T-helper 2 cell treated with Interferon-gamma antibody and Interleukin-4, amounts not matched to agents 5 μg/mL and 100 μg/mL, for 36 hours (primary cell): Measurements from ENCODE around the gene CAT.
A peak's percentile ranks its signal among the peaks of the same experiment; 100 is the strongest.

Experiments used
- DNase-seq: peaks from one replicate; pipeline ENCODE4 v3.0.0; 2021; ENCODE audit warnings: low spot score
- H3K27ac Mint-ChIP-seq: one replicate; pipeline ENCODE4 v1.8.0; 2021; ENCODE audit warnings: mild to moderate bottlenecking, mixed read lengths
- H3K27me3 Mint-ChIP-seq: one replicate; pipeline ENCODE4 v1.8.0; 2021; ENCODE audit warnings: low read depth, mixed read lengths
- H3K36me3 Mint-ChIP-seq: one replicate; pipeline ENCODE4 v1.8.0; 2021; ENCODE audit warnings: low read depth, mixed read lengths
- H3K4me1 Mint-ChIP-seq: one replicate; pipeline ENCODE4 v1.8.0; 2021; ENCODE audit warnings: low read depth, mixed read lengths
- H3K4me3 Mint-ChIP-seq: one replicate; pipeline ENCODE4 v1.8.0; 2022; ENCODE audit warnings: mild to moderate bottlenecking, moderate library complexity, mixed read lengths
- H3K9me3 Mint-ChIP-seq: one replicate; pipeline ENCODE4 v1.8.0; 2021; ENCODE audit warnings: mixed read lengths

CAT gene

DNA sequence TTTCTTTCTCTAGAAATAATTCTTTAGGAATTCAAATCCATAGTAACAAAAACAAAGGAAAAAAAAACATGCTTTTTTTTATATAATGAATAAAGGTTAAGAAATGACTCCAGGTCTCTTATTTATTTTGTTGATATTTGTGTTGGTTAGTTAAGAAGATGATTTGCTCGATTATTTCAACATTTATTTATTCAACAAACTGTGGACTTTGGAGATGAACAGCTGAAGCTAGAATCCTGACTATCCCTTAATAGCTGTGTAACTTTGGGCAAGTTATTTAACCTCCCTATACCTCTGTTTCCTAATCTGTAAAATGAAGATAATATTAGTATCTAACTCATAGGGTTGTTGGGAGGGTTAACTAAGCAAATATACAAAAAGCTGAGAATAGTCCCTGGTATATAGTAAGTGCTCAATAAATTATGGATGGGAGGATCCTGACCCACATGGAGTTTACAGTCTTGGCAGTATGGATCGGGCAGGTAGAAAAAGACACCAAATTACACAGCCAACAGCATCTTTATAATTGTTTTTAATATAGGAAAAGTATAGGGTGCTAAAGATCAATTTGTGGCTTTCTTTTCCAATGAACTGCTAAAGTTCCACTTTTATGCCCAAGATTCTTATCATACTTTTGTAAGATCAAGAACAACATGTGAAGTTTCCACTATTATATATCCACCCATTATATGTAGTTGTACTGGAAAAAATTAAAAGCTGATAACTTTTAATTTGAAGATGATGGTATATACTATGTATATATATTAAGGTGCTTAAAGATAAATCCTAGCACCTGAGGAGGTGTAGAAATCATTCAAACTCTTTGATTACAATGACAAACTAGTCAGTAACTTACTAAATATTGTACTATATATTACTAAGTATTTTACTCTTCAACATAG lies 1.3 kb upstream of the CAT start:
- peak overlapping the region; percentile 94 for H3K4me3 Mint-ChIP-seq
- H3K9me3 Mint-ChIP-seq: no peaks in the 10 kb centered on the region
- peaks cover 19% of the 10 kb centered on the region for H3K4me1 Mint-ChIP-seq
- H3K27me3 Mint-ChIP-seq: no peaks in the 10 kb centered on the region
- no peak overlapping the region for H3K27ac Mint-ChIP-seq
- H3K36me3 Mint-ChIP-seq: peaks cover 5% of the 10 kb centered on the region
- no peak for DNase-seq

DNA sequence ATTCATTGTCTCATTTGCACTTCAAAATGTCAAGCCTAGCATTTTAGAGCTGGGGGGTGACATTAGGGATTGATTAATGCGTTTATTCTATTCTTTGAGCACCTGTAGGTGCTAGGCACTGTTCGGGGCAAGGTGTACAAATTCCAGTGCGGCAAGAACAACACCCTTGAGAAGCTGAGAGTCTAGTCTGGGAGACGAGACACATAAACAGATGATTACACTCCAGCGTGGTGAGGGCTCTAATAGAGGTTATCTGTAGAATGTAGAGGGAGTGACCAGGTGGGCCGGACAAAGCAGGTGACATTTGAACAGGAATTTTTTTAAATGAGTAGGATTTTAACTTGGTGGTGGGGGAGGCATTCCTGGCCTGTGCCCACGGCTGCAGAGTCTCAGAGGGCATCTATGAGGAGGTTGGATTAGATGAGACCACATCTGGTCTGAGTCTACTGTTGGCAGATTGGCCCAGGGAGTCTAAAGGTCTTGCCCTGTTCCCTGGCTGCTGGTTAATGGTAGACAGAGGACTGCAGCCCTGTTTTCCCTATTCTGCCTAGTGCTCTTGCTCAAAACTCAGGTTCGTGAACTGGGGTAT lies 970 bp downstream of the CAT start:
- Mint-ChIP-seq H3K4me3 (peak overlapping the region; percentile 94), H3K27me3 (no peaks in the 10 kb centered on the region), H3K27ac (peak overlapping the region; percentile 86), H3K36me3 (peaks cover 5% of the 10 kb centered on the region), H3K9me3 (no peaks in the 10 kb centered on the region), H3K4me1 (peaks cover 28% of the 10 kb centered on the region)
- no peak for DNase-seq

DNA sequence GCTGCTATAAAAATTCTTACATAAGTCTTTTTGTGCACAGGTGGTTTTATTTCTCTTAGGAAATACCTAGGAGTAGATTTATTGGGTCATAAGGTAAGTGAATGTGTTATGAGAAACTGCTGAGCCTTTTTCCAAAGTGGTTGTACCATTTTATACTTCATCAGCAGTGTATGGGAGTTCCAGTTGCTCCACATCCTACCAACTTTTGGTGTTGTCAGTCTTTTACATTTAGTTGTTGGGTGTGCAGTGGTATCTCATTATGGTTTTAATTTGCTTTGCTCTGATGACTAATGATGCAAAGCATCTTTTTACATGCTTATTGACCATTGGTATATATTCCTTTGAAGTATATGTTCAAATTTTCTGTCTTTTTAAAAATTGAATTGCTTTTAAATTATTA lies 3.1 kb downstream of the CAT start:
- no peaks in the 10 kb centered on the region for H3K9me3 Mint-ChIP-seq
- no peaks in the 10 kb centered on the region for H3K27me3 Mint-ChIP-seq
- peaks cover 5% of the 10 kb centered on the region for H3K36me3 Mint-ChIP-seq
- no peak overlapping the region for H3K4me3 Mint-ChIP-seq
- DNase-seq: no peak
- no peak overlapping the region for H3K27ac Mint-ChIP-seq
- peaks cover 26% of the 10 kb centered on the region for H3K4me1 Mint-ChIP-seq

DNA sequence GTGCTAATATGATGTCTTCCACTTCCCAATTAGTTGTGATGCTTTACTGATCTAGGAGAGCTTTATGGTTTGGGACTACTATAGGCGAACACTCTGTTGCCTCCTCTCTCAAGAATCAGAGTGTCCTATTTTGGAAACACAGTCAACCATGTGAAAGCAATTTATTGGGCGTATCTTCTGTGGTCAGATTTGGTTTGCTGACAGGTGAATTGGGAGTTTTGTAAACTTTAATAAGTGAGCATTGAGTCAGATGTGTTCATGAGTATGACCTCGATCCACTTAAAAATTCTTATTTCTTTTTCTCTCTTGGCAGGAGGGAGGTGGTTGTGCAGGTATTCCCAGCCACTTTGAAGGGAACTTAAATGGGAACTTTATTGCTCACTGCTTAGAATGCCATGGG lies 4.4 kb downstream of the CAT start:
- DNase-seq: no peak
- H3K4me1 Mint-ChIP-seq: peaks cover 34% of the 10 kb centered on the region
- no peaks in the 10 kb centered on the region for H3K9me3 Mint-ChIP-seq
- no peaks in the 10 kb centered on the region for H3K27me3 Mint-ChIP-seq
- peaks cover 6% of the 10 kb centered on the region for H3K36me3 Mint-ChIP-seq
- no peak overlapping the region for H3K27ac Mint-ChIP-seq
- H3K4me3 Mint-ChIP-seq: no peak overlapping the region

DNA sequence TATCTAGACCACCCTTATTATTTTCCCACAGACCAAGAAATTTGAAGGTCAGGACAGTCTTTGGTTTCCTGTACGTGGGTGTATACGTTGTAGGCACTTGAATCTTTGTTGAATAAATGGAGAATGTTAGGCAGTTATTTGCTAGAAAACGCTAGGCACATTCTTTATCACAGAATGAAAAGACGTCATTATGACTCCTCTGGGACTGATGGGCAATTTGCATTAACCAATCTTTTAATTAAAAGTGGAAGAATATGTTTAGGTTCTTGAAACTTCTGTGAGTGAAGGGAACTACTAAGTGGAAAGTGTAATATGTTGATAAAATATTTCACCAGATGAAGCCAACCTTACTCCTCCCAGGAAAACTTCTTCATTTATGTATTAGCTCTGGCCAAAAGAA lies 5.7 kb downstream of the CAT start:
- Mint-ChIP-seq H3K4me1 (peaks cover 39% of the 10 kb centered on the region), H3K9me3 (no peaks in the 10 kb centered on the region), H3K27ac (no peak overlapping the region), H3K4me3 (no peak overlapping the region), H3K27me3 (no peaks in the 10 kb centered on the region), H3K36me3 (peaks cover 10% of the 10 kb centered on the region)
- DNase-seq: no peak

DNA sequence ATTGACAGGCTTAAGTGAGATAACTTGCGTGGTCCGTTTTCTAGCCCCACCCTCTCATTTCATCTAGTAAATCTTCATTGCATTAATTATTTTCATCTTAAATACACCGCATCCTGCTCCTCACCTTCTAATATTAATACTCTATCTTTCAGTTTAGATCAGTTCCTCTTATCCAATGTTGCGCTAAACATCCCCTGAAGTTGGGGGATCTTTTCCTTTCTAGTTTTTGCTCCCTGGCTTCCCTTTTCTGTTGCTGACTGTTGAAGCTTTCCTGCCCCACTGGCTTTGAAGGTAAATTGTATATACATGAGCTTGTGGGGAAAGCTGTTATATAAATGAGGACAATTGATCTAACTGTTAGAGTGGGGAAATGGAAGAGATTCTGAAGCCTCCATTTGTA lies 7.2 kb downstream of the CAT start:
- Mint-ChIP-seq H3K27me3 (no peaks in the 10 kb centered on the region), H3K9me3 (no peaks in the 10 kb centered on the region), H3K36me3 (peaks cover 21% of the 10 kb centered on the region), H3K4me3 (no peak overlapping the region), H3K4me1 (peaks cover 33% of the 10 kb centered on the region), H3K27ac (no peak overlapping the region)
- DNase-seq: no peak

DNA sequence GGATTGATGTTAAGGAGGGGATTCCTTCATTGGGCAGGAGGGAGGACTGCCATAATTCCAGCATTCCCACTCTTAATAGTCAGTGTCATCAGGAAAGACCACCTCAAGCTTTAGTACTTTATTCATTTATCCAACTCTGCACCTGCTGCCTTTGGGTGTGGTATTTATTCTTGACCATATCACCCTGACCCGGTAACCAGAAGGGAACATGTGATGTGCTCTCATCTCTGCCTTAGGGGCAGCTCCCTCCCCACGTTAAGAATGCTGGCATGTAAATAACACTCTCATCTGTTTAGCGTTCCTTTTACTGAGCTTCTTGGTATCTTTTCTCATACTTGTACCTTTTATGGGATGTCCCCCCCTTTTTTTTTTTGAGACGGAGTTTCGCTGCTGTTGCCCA lies 7.7 kb downstream of the CAT start:
- H3K4me1 Mint-ChIP-seq: peaks cover 31% of the 10 kb centered on the region
- H3K4me3 Mint-ChIP-seq: no peak overlapping the region
- H3K27me3 Mint-ChIP-seq: no peaks in the 10 kb centered on the region
- no peak for DNase-seq
- no peak overlapping the region for H3K27ac Mint-ChIP-seq
- peaks cover 19% of the 10 kb centered on the region for H3K36me3 Mint-ChIP-seq
- H3K9me3 Mint-ChIP-seq: no peaks in the 10 kb centered on the region

DNA sequence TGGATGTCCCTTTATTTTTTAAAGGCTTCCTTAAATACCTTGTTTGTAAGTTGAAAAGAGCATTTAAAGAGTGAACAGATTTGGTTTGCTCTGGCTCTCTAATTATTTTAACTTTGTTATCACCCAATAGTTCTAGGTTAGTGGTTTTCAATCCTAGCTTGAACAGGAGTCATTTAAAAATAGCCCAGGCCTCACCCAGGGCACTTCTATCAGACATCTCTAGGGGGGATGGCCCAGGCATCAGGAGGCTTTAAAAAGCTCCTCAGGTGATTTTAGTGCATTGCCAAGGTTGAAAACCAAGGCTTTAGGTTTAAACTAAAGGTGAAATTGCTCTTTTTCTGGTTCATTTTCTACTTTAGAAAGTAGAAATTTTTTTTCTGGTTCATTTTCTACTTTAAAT lies 8.3 kb downstream of the CAT start:
- Mint-ChIP-seq H3K27me3 (no peaks in the 10 kb centered on the region), H3K9me3 (no peaks in the 10 kb centered on the region), H3K27ac (no peak overlapping the region), H3K4me3 (no peak overlapping the region), H3K4me1 (peaks cover 31% of the 10 kb centered on the region), H3K36me3 (peaks cover 22% of the 10 kb centered on the region)
- no peak for DNase-seq

DNA sequence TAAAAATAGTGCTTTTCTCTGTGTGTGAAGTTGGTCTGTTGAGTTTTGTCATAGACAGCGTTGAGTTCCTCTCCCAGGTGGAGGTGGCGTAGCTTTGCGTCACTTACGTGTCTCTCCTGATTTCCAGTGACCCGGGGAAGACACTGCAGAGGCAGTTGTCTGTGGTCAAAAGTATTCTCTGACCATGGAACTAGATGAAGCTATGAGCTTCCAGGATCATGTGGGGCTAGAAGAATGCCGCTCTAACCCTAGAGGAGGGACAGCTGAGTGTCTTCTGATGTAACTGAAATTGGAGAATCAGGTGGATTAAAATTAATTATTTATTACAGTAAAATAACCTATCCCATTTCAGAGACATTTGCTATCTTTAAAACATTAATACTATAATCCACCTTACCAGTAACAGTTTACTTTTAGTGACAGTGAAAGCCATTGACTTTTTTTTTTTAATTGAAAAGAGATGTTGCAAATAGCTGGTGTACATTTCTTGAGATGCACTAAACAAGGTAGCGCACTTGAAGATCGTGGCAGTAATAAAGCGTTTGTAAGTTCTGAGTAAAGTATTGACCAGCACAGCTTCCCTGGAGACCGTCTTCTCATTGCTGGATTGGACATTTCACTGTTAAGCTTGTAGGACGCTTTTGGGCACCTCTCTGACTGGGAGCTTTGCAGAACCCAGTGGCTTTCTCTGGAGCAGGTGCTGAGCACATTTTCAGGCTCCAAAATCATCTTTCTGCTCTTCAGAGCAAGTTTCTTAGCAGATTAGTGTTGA lies 9.7 kb downstream of the CAT start:
- DNase-seq: no peak
- H3K9me3 Mint-ChIP-seq: no peaks in the 10 kb centered on the region
- peaks cover 28% of the 10 kb centered on the region for H3K36me3 Mint-ChIP-seq
- H3K4me3 Mint-ChIP-seq: peak overlapping the region; percentile 19
- H3K27ac Mint-ChIP-seq: peak overlapping the region; percentile 8
- H3K27me3 Mint-ChIP-seq: no peaks in the 10 kb centered on the region
- H3K4me1 Mint-ChIP-seq: peaks cover 27% of the 10 kb centered on the region

DNA sequence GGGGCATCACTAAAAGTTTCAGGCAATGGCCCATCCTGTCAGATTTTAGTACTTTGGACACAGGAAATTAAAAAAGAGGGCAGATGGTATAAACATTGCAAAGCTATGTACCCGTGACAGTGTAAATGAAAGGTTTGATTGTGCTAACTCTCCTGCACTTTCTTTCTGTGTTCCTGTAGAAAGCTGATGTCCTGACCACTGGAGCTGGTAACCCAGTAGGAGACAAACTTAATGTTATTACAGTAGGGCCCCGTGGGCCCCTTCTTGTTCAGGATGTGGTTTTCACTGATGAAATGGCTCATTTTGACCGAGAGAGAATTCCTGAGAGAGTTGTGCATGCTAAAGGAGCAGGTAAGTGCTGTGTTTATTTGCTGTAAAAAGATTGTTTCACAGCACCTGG lies 10.3 kb downstream of the CAT start:
- Mint-ChIP-seq H3K9me3 (no peaks in the 10 kb centered on the region), H3K4me1 (peaks cover 24% of the 10 kb centered on the region), H3K27ac (peak overlapping the region; percentile 8), H3K4me3 (peak overlapping the region; percentile 19), H3K36me3 (peaks cover 33% of the 10 kb centered on the region), H3K27me3 (no peaks in the 10 kb centered on the region)
- DNase-seq: no peak

DNA sequence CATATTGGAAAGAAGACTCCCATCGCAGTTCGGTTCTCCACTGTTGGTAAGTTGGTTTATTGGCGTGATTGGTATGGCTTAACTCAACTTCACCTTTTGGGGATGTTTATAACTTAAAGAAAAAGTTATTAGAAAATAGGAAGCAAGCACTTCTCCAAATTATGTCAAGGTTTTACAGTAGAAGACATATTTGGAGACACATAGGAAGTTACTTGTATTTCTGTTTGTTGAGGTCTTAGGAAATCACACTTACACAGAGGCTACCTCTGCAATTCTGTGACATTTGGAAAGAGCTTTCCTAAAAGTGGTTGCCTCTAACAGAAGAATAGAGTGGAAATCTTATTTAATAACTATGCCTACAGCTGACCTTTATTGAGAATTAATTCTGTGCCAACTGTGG lies 12.3 kb downstream of the CAT start:
- peaks cover 22% of the 10 kb centered on the region for H3K4me1 Mint-ChIP-seq
- peaks cover 43% of the 10 kb centered on the region for H3K36me3 Mint-ChIP-seq
- no peak overlapping the region for H3K27ac Mint-ChIP-seq
- H3K4me3 Mint-ChIP-seq: no peak overlapping the region
- DNase-seq: no peak
- no peaks in the 10 kb centered on the region for H3K9me3 Mint-ChIP-seq
- H3K27me3 Mint-ChIP-seq: no peaks in the 10 kb centered on the region

DNA sequence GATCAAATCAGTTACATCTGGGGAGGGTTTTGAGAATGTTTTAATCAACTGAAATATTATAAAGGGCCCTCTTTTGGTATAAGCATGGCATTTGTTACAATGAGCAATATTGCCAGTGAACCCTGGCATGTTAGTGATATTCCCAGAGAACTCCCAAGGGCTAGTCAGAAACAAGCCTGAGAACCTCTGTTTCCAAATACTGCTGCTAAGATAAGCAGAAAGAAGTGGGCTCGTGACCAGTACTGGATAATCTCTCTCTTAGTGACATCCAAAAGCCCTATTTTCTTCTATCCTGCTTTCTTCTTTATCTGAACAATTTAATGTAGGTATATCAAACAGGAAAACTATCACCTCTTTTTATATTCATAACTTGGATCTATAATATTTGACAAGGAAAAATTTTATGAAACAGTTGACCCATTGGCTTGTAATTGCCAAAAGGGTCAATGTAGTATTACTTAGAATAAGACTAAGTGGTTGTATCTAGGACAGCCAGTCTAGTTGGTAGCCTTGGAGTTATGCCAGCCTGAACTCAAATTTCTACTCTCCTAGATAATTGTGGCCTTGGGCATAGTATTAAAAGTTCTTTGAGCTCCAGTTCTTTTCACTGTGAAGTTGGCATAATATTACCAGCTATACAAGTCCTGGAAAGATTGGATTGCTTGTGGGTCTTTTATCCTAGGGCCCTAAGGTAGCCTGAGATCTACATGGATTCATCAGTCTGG lies 15.7 kb downstream of the CAT start:
- Mint-ChIP-seq H3K9me3 (no peaks in the 10 kb centered on the region), H3K36me3 (peaks cover 57% of the 10 kb centered on the region), H3K27me3 (no peaks in the 10 kb centered on the region), H3K4me3 (no peak overlapping the region), H3K27ac (no peak overlapping the region), H3K4me1 (peaks cover 2% of the 10 kb centered on the region)
- DNase-seq: no peak

DNA sequence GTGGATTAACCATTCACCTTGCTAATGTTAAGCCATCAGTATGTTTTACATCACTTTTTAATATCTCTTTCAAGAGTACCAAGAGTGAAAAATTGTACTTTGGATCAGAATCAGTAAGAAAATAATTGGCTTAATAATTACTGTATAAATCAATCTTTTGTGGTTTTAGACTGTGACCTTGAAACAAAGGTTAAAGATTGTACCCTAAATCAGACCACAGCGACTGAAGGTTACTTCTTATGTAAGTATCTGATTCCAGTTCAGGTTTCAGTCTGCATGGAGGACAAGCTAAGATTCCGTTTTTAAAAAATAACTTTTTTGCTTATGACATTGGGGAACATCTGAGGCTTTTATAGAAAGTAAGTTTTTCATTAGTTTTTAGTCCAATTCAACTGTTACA lies 18.9 kb downstream of the CAT start:
- H3K36me3 Mint-ChIP-seq: peaks cover 54% of the 10 kb centered on the region
- no peaks in the 10 kb centered on the region for H3K9me3 Mint-ChIP-seq
- DNase-seq: no peak
- H3K4me1 Mint-ChIP-seq: no peaks in the 10 kb centered on the region
- H3K27ac Mint-ChIP-seq: no peak overlapping the region
- no peak overlapping the region for H3K4me3 Mint-ChIP-seq
- H3K27me3 Mint-ChIP-seq: no peaks in the 10 kb centered on the region

DNA sequence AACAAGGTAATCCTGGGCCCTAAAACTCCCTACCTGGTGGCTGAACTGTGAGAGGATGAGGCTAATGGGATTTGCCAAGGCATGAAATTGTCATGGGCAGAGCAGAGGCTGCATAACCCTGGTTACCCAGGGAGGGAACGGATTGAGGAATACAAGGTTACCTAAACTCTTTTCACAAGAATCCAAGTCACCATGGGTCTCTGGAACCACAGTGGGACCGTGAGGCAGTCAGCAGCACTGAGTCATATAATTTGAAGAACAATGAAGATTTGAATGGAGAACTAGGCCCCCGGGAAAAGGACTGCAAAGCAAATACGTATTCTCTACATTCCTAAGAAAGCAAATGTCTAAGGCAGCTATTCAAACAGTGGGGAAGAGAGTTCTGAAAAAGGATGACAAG lies 19.8 kb downstream of the CAT start:
- Mint-ChIP-seq H3K36me3 (peaks cover 55% of the 10 kb centered on the region), H3K4me1 (no peaks in the 10 kb centered on the region), H3K9me3 (no peaks in the 10 kb centered on the region), H3K27ac (no peak overlapping the region), H3K27me3 (no peaks in the 10 kb centered on the region), H3K4me3 (no peak overlapping the region)
- no peak for DNase-seq
